ENCODE measurements around the gene NDRG2. TPM values are rescaled to one million over a fixed set of nuclear protein-coding genes. Genes with fewer than 3 reads are reported as not detected.

The NDRG2 gene
- total RNA-seq, 1 experiment from 2014 or later, result 18.9 TPM

DNA sequence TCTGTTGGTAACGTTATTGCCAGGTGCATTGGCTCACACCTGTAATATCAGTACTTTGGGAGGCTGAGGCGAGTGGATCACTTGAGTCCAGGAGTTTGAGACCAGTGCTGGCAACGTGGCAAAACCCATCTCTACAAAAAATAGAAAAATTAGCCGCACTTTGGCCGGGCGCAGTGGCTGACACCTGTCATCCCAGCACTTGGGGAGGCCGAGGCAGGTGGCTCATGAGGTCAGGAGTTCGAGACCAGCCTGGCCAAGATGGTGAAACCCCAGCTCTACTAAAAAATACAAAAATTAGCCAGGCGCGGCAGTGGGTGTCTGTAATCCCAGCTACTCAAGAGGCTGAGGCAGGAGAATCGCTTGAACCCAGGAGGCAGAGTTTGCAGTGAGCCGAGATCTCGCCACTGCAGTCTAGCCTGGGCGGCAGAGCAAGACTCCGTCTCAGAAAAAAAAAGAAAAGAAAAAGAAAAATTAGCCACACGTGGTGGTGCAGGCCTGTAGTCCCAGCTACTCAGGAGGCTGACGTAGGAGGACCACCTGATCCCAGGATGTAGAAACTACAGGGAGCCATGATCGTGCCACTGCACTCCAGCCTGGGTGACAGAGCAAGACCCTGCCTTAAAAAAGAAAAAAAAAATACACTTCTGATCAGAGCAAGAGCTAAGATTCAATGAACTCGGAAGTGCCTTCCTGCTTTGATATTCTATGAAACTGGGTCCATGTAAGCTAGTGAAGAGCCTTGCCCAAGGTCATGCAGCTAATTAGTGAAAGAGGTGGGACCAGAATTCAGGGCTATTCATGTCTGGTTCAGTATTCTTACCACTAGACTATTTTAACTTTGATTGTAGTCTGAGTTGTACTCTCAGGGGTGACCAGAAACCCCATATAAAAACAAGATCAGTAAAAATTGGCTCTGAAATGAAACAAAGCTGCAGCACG lies 28.6 kb upstream of the NDRG2 start:
- ATAC-seq, result no peak
- CTCF ChIA-PET, result interaction anchor here (0.8 kb wide), 1 partner anchor 39 kb away, joined by 3 read pairs; no protein-coding TSS in a partner anchor

More for the DNA sequence above, 28.6 kb upstream of the NDRG2 start:
- no peak overlapping the region for H3K4me2 ChIP-seq (ENCODE audit: low read length)
- no peaks in the 10 kb centered on the region for H3K9me3 ChIP-seq (ENCODE audit: control insufficient read depth in 1 of 2, insufficient read depth in 1 of 2, low read depth in 1 of 2, low read length in 2 of 2)
- ChIA-PET RAD21 (ENCODE audit: low non-redundant PET in 1 of 2, low total read pairs in 2 of 2, uncharacterized antibody in 2 of 2, unreplicated experiment in 2 of 2) (no interaction called here), POLR2A (no interaction called here)
- H4K20me1 ChIP-seq (ENCODE audit: insufficient read depth), result no peaks in the 10 kb centered on the region
- H2AFZ ChIP-seq (ENCODE audit: low read depth, low read length, poor library complexity, severe bottlenecking), result no peak overlapping the region
- H3K27ac ChIP-seq (ENCODE audit: low read depth, low read length), result no peak overlapping the region
- TF ChIP-seq POLR2A (IDR thresholded peaks at IDR 0.05; ENCODE audit: borderline replicate concordance, extremely low read depth, insufficient read depth, insufficient read length) (no peak), POLR2AphosphoS5 (IDR thresholded peaks at IDR 0.05; ENCODE audit: low read depth, low read length) (no peak), SP1 (IDR thresholded peaks at IDR 0.05; ENCODE audit: low read depth) (no peak), CEBPB (IDR thresholded peaks at IDR 0.05; ENCODE audit: low read depth) (no peak), TCF7L2 (IDR thresholded peaks at IDR 0.05; ENCODE audit: borderline replicate concordance, extremely low read depth, insufficient read depth, insufficient read length) (no peak), RAD21 (IDR thresholded peaks at IDR 0.05; ENCODE audit: low read depth) (no peak)
- TF ChIP-seq, protein P1, sequence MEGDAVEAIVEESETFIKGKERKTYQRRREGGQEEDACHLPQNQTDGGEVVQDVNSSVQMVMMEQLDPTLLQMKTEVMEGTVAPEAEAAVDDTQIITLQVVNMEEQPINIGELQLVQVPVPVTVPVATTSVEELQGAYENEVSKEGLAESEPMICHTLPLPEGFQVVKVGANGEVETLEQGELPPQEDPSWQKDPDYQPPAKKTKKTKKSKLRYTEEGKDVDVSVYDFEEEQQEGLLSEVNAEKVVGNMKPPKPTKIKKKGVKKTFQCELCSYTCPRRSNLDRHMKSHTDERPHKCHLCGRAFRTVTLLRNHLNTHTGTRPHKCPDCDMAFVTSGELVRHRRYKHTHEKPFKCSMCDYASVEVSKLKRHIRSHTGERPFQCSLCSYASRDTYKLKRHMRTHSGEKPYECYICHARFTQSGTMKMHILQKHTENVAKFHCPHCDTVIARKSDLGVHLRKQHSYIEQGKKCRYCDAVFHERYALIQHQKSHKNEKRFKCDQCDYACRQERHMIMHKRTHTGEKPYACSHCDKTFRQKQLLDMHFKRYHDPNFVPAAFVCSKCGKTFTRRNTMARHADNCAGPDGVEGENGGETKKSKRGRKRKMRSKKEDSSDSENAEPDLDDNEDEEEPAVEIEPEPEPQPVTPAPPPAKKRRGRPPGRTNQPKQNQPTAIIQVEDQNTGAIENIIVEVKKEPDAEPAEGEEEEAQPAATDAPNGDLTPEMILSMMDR (IDR thresholded peaks at IDR 0.05 in 2 of 3, conservative IDR thresholded peaks at IDR 0.05 in 1 of 3; ENCODE audit: borderline replicate concordance in 1 of 3, insufficient read depth in 1 of 3, low read depth in 2 of 3, low read length in 2 of 3), result no peak
- no peaks in the 10 kb centered on the region for H3K4me1 ChIP-seq (ENCODE audit: control insufficient read depth in 1 of 2, insufficient read depth in 2 of 2, low read length in 2 of 2)
- intact Hi-C loops (cut with micrococcal nuclease), result no loop called here
- no peaks in the 10 kb centered on the region for H3K27me3 ChIP-seq (ENCODE audit: insufficient read depth, low read length)
- DNase-seq (ENCODE audit: low read depth, low spot score), result no peak
- H3K9ac ChIP-seq (ENCODE audit: low read length), result no peak overlapping the region
- no peak overlapping the region for H3K4me3 ChIP-seq (replicated peaks in 1 of 2; ENCODE audit: low read depth in 1 of 2, low read length in 2 of 2)
- H3K36me3 ChIP-seq (ENCODE audit: control insufficient read depth in 1 of 2, insufficient read depth in 2 of 2, low read length in 2 of 2), result no peaks in the 10 kb centered on the region
- no TSS peak for BruUV-seq (replicated peaks)
- no peaks in the 10 kb centered on the region for H3K79me2 ChIP-seq (ENCODE audit: insufficient read depth, low read length)
- H3K9me2 ChIP-seq (ENCODE audit: insufficient read depth), result no peaks in the 10 kb centered on the region

All from HCT116 (cell line).